8988T (cell line): ENCODE results near the gene ZNF200.
"Not testable (repeated sequence)": the region's sequence is repeated elsewhere in the genome, so short reads cannot be mapped to it uniquely, and the experiment has no call there.

Experiments used
- DNase-seq: peaks from one replicate; pipeline ENCODE4 v3.0.0; 2011

ZNF200 gene

DNA sequence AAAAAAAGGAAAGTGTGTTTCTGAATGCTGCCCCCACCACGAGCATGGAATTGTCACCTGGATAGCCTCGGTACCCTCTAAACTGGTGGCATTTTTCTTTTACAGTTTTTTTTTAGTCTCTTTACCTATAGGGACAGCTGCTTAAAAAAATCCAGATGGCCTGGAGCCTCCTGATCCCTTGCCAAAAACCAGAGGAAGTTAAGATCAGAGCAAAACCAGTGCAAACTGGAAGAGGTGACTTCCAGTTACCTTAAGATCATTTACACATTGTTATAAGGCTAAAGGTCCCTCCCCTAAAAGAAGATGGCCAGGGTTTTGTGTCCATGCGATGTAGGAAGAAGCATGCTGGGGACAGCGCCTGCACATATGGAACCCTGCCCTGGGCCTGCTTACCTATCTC is 18.0 kb upstream of the ZNF200 start:
- no peak for DNase-seq

- no peak for DNase-seq
Observed at GRCh38 chr16:3249451-3249850, 14.5 kb upstream of the ZNF200 start.

DNA sequence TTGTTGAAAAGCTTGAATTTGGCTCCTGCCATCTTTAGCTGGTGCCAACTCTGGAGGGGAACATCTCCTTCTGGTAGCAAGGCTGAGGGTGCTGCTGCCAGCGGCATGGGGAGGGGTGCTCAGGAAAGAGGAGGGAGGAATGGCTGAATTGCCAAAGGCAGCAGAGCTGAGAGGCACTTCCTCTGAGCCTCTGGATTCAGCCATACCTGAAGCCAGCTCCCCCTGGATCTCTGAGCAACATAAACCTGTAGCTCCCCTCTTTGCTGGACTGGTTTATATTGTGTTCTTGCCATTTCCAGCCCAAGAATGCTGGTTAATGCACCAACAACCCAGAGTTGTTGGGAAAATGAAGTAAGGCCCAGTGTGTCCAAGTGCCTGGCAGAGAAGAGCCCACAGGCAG is 14.1 kb upstream of the ZNF200 start:
- DNase-seq = no peak

DNA sequence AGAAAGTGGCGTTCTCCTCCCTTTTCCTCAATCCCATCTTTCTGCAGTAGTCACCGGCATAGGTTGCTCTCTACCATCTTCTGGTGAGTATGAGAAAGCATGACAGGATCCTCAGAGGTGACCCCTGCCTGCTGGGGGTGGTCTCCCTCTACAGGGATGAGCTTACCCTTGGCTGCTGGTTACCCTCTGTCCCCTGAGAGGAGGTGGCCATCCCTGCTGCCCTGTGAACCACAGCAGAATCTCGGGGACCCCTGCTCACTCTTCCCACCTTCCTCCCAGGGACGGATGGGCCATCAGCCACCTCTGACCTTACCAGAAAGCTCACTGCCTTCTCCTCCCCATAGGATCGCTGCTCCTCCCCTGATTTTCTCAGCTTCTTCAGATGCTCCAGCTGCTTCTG is 13.6 kb upstream of the ZNF200 start:
- no peak for DNase-seq

DNA sequence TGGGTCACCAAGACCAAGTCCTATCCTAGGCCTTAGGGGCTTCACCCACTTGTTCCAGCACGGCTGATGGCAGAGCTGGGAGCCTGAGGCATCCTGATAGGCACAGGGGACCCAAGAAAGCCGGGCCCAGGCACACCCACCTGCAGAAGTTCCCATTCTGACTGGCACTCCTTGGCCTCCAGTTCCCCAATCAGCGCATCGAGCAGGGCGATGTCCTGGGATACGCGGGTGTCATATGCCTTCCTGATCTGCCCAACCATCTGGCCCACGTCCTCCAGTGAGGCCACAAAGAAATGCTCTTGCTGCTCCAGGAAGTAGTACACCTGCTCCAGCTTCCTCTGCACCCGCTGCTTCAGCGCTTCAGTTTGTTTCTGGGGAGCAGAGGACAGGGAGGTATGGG is 11.9 kb upstream of the ZNF200 start:
- DNase-seq = no peak

DNA sequence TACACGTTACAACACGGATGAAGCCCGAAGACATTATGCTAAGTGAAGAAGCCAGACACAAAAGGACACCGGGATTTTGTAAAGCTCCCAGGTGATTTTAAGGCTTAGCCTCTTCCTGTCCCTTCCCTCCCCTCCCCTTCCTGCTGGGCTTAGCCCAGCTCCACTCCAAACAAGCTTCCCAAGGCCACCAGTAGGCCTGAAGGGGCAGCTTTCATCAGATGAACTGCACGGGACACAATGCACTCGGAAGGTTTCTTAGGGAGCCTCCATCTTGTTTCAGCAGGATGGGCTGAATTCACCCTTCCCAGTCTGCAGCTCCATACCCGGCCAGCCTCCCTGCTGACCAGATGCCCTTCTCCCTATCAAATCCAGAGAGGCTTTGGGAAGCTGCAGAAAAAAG is 11.0 kb upstream of the ZNF200 start:
- no peak for DNase-seq

DNA sequence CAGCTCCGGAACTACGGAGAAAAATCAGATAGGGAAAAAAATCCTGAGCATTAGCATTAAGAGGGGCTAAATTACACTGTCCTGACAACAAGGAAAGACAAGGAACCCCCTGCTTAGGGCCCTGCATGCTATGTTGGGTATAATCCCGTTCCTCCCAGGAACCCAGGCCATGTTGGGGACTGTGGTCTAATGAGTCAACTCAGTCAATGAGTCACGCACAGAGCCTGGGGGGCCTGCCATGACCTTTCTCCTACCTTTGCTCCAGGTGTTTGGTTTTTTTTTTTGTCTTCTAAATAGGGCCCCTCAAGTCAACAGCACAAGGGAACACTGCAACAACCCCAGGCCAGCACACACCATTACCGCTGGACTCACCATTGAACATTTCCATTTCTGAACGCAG is 8.9 kb upstream of the ZNF200 start:
- DNase-seq = no peak

DNA sequence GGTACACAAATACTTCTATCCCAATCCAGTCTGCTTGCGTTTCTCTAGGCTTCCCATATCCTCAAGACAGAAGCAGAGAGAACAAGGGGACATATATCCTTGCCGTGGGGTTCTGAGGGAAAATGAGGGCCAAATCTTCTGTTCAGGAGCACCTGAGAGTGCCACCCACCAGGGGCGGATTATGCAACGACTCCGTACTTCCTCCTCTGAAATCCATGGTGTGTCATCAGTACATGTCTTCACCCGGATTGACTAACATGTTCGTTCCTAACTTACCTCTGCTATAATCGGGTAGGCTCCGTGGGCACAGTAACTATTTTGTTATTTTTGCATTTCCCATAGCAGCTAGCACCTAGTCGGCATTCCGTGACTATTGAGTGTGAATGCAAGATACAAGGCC is 7.8 kb upstream of the ZNF200 start:
- no peak for DNase-seq

- no peak for DNase-seq
Observed at GRCh38 chr16:3241761-3242160, 6.8 kb upstream of the ZNF200 start.

GRCh38 chr16:3235856-3236669 is 1.1 kb upstream of the ZNF200 start:
- no peak for DNase-seq

DNA sequence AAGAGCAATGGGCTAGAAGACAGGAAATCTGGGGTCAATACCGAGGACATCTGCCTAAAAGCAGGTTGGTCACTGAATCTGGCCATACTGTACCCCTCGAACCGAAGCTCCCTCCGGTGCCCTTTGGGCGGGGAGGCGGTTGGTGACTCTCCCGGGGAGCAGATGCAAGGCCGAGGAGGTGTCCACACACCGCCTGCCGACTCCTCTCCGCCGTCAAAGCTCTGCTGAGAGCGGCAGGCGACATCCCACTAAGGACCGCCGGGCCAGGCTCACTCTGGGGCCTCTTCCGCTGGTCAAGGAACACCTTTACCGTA is 458 bp downstream of the ZNF200 start:
- no peak for DNase-seq

- DNase-seq = no peak
Observed at GRCh38 chr16:3223913-3224515, 10.9 kb downstream of the ZNF200 start.

DNA sequence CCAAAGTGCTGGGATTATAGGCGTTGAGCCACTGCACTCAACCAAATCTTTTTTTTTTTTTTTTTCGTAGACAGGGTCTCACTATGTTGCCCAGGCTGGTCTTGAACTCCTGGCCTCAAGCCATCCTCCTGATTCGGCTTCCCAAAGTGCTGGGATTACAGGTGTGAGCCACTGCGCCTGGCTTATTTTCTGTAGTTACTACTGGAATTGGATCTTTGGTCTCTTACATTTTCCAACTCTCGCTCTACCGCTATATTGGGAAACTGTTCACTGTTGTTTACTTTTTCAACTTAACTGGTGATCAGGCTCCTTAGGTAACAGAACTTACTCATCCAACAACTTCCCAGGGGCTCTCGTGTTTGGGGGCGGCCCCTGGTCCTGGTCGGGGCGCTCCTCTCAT is 14.1 kb downstream of the ZNF200 start:
- no peak for DNase-seq

GRCh38 chr16:3216263-3216640 is 18.7 kb downstream of the ZNF200 start:
- DNase-seq = no peak

- no peak for DNase-seq
Observed at GRCh38 chr16:3215601-3216262, 19.2 kb downstream of the ZNF200 start.

- no peak for DNase-seq
Observed at GRCh38 chr16:3214904-3215600, 19.9 kb downstream of the ZNF200 start.

GRCh38 chr16:3212567-3212966 is 22.4 kb downstream of the ZNF200 start:
- no peak for DNase-seq

DNA sequence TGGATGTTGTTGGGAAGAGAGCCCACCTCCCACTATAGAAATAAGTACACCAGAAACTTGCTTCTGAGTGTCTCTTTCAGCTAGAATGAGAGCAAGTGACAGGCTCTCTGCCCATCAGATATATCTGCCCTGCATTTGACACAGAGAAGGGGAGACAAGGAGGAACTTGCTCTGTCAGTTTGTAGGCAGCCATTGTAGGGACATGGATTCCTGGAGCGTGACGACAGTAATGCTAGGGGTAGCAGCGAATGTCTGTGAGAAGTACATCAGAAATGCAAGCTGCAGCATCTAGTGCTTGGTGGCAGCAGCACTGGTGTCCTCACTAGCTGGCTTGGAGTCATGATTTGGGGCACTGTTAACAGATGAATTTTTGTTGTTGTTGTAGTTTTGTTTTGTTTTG is 23.0 kb downstream of the ZNF200 start:
- DNase-seq = no peak

DNA sequence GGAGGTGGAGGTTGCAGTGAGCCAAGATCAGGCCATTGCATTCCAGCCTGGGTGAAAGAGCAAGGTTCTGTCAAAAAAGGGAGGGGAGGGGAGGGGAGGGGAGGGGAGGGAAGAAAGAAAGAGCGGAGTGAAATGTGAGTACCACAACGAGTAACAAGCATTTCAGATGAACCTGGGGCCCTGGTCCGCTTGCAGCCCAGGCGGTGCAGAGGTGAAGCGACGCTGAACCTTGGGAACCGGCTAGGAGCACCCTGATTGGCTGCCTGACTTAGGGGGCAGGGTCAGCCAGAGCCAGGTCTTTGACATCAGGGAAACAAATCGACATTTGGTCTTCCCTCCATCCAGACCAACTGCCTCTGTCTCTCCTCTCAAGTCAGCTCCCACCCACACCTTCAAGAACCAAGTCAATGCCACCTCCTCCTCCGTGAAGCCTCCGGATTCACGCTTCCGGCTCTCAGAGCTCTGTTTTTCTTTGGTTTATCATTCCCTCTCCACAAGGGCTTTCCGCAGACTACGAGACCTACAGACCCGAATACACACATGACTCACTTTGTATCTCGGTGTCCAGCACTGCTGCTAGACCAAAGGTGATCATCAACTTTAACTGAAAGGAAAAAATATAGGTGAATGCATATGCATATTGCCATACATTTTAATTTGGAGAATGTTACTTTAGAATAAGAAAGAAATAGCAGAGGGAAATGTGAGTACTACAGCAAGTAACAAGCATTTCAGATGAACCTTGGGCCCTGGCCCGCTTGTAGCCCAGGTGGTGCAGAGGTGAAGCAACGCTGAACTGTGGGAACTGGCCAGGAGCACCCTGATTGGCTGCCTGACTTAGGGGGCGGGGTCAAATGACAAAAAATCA is 27.6 kb downstream of the ZNF200 start:
- DNase-seq = no peak

DNA sequence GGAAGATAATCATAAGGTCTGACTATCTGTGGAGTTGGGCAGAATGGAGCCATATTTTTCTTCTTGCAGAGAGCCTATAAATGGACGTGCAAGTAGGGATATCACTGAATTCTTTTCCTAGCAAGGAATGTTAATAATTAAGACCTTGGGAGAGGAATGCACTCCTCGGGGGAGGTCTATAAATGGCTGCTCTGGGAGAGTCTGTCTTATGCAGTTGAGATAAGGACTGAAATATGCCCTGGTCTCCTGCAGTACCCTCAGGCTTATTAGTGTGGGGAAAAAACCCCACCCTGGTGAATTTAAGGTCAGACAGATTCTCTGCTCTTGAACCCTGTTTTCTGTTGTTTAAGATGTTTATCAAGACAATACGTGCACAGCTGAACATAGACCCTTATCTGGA is 29.0 kb downstream of the ZNF200 start:
- DNase-seq = not testable (repeated sequence)

DNA sequence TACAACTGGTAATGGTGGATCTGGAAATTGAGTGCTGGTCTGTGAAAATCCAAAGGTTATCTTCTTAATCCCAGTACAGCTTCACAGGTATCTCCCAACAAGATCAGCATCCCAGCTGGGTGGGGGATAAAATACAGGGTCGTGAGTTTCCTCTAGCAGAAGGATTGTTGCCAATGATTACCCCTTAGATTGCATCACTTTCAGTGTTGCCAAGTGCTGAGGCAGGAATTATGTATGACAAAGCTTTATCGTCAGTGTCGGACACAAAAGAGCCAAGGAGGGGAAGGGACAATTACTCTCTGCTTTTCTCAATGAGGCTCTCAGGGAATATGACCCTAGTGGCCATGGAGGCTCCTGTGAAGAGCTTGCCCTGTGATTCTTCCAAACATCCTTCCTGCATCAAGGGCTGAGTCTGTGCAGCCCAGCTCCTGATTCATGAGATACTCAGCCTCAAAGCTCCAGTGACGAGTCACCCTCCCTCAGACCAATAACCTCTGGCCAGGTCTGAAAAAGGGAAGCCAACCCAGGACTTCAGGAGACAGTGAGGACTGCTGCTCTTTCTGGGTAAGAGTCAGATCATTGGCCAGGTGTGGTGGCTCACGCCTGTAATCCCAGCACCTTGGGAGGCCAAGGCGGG is 31.9 kb downstream of the ZNF200 start:
- no peak for DNase-seq

DNA sequence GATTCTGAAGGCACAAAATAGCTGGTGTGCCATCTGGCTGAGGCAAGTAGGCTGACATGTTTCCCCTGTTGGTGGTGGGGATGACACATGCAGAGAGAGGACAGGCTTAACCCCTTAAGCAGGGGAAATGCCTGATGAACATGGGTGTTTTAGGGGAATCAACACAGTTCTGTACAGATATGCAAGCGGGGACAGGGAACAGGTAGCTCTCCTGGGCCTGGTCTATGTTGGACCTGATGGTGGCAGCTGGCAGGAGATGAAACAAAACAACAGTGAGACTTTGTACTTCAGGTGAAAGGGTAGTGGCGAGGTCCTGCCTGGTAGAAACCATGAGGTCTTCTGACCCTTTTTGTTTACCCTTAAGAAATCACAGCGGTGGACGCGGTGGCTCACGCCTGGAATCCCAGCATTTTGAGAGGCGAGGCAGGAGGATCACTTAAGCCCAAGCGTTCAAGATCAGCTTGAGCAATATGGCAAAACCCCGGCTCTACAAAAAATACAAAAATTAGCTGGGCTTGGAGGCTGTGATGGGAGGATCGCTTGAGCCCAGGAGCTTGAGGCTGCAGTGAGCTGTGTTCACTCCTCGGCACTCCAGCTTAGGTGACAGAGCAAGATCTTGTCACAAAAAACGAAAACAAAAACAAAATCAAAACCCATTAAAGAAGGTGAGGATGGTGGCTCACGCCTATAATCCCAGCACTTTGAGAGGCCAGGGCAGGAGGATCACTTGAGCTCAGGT is 36.5 kb downstream of the ZNF200 start:
- DNase-seq = no peak
